Suppressor macrophage treated with lipopolysaccharide for 1 hour (primary cell): Measurements from ENCODE around the gene WDR54.

Experiments
- DNase-seq, 3 donors: peaks; one replicate each; pipeline ENCODE4 v3.0.0-alpha.2; 2020 to 2022

WDR54 gene, protein sequence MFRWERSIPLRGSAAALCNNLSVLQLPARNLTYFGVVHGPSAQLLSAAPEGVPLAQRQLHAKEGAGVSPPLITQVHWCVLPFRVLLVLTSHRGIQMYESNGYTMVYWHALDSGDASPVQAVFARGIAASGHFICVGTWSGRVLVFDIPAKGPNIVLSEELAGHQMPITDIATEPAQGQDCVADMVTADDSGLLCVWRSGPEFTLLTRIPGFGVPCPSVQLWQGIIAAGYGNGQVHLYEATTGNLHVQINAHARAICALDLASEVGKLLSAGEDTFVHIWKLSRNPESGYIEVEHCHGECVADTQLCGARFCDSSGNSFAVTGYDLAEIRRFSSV

DNA sequence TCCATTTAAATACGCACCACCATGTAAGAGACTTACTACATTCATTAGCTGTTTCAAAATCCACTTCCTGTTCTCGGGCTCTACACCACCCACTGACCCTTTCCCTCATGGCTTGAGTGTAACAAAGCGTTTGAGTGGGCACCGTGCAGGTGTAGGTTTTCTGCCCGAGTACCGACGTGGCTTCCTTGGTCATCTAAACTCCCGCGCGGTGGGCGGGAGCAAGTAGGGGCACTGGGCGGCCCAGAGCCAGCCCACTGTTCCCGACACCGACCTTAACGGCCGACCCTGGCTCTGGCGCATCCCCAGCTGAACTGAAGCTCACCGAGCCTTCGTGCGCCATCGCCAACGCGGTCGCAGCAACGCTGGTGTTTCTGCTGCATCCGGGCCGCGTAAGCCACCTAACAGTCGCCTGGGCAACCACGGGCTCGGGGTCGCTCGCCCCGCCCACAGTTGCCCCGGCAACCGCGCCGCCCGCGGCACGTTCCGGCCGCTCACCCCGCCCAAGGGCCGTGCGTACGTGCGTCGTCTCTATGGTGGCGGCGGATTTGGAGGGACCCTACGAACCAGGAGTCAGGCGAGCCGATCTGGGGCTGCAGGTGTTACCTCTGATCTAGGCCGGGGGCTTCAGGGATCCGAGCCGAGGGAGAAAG is at the start of gene WDR54, which contains the start of gene C2orf81:
TSS of gene WDR54 (plus strand) at position 510 of the 650 bp plus-strand sequence. CDS start 424 bp downstream, outside the sequence.
TSS of gene C2orf81 (minus strand) at position 399 of the 650 bp plus-strand sequence. CDS start at position 340, 59 bp downstream.
- peak; percentile 69 to 76 (median 75) for DNase-seq

DNA sequence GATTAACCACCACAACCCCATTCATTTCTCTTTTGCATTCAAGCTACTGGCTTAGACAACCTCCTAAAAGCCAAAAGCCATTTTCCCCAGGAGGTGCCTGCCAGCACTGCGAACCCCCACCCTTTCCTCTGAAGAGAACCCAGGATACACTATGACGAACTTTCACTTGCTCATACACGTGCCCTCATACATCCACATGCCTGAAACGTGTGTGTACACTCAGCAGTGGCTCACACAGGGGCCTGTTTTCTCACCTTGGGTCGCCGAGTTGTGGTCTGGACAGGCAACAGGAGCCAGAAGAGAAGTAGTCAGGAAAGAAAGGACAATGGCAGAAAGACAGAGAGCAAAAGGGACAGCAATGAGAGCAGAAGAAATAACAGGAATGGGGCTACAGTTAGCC is 48.9 kb upstream of the WDR54 start:
- DNase-seq = no peak

DNA sequence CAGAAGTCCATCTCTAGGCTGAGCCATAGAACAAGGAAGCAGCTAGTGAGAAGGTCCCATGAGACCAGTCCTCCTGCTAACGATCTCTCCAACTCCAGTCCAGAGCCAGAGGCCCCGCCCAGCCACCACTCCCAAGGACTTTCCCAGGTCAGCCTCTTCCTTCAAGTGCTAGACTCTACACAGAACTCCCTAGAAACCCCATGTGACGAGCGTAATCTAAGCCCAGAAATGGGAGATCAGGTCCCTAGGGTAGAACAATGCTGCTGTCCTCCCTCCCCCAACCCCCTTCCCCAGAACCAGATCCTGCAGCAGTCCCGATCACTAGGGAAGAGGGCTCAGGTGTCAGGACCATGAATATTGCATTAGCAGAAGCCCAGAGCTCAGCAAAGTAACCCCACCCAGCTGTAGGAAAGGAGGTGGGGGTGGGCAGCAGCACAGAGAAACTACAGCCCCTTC is 48.3 kb upstream of the WDR54 start:
- DNase-seq = peak in 2 of 3 donors; percentile 6 to 13

DNA sequence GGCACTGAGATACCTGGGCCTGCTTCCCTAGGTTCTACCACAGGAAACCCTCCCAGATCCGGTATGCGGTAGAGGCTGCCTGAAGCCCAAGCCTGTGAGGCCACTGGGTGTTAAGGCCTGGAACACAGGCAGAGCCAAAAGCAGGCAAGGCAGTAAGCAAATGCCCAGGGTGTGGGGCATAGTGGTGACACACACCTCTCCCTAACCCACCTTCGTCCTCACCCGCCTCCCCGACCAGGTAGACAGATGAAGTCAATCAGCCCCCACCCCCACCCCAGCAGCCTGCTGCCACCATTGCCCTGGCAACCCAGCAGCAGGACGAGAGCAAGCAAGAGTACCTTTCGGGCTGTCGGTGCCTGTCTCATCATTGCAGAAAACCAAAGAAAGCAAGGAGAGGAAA is 47.5 kb upstream of the WDR54 start:
- no peak for DNase-seq

DNA sequence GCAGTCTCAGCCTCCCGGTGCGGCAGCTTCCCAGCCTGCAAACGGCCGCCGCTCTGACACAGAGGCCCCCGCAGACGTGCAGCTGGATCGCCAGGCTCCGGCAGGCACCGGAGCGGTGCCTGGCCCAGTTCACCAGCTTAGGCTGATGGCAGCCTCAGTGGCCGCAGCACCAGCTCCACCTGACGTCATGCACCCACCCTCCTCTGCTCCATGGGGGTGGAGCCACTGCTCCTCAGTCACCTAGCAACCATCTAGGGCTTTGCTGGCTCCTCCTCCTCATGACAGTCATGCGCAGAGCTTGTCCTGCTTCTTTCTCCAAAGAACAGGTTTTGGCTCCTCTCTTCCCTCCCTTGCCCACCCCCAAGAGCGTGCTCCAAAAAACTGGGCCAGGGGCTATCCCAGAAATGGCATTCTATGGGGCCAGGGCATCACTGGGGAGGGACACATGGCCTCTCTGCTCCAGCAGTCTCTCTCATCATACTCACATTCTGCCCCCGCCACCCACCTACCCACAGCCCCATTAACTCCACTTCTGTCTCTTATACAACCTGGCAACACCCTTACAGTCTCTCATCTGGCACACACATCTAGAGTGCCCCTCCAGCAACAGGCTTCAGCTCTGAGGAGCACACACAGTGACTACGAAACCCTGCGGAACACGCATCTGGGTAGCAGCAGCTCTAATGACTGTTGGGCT is 46.9 kb upstream of the WDR54 start:
- DNase-seq = no peak

DNA sequence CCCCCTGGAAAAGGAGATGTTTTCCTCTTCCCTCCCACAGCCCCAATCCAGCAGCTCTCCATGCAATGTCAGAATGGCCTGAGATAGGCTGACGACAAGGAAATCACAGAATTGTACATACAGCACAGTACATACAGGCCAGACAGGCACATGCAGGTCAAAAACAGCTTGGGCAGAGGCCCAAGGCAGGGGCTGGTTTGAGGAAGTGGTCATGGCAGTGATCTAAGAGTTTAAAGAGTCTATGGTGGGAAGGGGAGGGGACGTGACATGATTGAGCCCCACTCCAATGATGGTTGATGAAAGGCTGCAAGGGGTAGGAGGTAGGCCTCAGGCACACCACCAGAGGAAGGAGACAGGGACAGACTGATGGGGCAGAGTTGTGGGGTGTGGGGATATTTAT is 45.7 kb upstream of the WDR54 start:
- no peak for DNase-seq

DNA sequence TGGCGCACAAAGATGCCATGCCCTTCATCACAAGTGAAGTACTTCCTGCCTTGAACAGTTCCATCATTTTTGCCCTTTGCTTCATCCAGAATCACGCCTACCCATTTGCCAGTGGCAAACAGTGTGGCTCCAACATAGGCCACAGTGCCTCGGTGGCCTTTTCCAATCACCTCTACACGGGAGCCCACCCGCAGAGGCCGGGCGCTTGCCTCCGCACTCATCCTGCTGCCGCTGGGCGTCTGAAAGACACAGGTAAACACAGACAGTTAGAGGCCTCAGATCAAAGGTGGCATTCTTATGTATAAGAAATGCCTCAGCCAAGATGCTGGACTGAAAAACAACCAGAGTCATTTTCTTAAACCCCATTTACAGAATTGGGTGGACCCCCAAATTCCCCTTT is 43.5 kb upstream of the WDR54 start:
- no peak for DNase-seq

DNA sequence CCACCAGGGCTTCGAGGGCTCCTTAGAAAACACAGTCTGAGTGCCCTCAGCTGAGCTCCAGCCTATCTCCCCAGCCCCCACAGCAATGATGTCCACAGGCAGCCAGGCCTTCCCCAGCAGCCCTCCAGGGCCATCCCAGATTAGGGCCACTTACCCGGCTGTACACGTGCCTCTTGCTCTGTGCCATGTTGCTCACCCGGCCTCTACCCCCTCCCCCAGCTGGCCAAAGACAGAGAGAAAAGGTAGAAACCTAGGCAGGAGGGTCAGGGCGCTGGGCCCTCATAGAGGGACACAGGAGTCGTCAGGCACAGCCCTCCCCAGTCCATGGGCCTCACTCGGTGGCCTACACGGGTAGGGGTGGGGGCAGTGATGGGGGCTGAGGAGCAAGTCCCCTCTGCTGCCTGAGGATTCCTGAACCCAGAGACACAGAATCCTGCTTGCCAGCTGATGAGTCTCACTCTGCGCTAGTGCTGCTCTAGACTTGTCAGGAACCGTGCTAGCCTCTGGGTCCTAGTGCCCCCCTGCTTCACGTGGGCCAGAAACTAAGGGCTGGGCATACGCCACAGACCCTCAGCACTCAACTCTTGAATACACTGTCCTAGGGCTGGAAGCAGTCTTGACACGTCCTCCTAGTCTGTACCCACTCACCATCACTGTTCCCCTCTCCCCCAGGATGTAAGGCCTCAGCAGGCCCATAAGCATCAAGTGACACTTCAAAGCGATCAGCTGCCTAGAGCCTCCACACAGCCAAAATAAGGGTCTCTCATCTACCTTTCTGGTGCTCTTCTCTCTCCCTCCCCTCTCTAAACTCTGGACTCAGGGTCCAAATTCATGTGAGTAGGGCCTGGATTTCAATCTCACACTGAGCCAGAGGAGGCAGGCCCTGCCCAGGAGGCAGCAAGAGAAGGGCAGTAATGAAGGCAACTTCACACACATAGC is 41.4 kb upstream of the WDR54 start, which contains the start of gene DCTN1:
TSS of gene DCTN1 (minus strand) at position 461 of the 939 bp plus-strand sequence. CDS start at position 187, 274 bp downstream.
- DNase-seq = peak in 2 of 3 donors; percentile 8 to 25

DNA sequence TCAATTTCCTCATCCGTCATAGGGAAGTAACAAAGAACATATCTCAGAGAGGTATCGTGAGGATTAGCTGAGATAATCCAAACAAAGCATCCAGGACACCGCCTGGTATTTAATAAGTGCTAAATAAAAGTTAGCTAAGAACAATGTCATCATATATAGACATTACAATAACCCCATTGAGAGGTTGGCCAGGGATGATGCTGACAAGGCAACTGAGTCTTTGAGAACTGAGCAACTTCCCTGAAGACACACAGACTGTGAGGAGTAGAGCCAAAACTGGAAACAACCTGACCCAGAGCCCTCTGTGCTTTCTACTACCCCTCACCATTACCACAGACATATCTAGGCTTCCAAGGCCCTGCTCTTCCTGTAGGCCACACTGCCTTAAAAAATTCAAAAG is 39.8 kb upstream of the WDR54 start:
- no peak for DNase-seq

DNA sequence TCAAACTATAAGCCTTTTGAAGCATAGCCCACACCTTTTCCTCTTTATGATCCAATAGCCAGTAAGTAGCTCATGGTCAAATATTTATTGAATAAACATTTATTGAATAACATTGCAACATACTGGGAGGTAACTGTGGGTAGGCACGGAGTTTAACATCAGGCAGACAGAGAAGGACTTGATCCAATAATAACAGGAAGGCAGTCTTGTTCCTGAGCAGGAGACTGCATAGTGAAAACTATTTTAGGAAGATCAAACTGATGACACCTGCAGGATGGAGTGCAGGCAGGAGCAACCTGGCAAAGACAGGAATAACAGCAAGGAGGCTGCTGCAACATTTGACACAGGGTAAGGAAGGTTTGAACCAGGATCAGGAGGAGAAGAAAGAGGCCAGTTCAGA is 38.3 kb upstream of the WDR54 start:
- DNase-seq = no peak

DNA sequence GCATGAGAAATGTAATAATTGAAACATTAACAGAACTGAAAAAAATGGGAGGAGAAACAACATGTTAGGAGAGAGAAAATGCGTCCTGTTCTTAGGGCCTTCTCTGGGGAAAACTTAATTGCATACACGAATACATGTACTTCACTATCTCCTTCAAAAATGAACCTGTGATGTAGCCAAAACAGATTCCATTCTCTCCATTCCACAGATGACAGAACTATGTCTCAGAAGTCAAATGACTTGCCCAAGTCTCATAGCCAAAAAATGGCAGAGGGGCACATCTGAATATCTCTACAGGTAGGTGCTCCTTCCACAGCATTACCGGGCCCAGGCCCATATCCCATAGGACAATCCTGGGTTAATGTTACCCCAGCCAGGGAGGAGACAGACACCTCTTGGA is 37.5 kb upstream of the WDR54 start:
- no peak for DNase-seq

DNA sequence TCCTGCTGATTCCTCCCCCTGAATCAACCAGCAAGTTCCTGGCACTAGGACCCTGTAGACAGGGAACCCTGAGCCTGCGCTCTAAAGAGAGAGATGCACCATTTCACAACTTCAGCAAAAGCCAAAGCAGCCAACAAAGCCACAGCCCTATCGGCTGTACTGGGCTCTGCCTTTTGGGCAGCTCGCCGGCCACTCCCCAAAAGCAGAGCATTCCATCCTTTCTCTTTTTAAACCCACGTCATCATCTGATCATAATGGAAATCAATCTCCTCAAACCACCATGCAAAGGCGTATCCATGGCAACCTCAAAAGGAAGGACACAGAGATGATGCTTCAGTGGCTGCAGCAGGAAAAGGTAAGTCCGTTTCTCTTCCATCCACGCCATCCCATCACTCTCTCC is 36.1 kb upstream of the WDR54 start:
- DNase-seq = no peak

DNA sequence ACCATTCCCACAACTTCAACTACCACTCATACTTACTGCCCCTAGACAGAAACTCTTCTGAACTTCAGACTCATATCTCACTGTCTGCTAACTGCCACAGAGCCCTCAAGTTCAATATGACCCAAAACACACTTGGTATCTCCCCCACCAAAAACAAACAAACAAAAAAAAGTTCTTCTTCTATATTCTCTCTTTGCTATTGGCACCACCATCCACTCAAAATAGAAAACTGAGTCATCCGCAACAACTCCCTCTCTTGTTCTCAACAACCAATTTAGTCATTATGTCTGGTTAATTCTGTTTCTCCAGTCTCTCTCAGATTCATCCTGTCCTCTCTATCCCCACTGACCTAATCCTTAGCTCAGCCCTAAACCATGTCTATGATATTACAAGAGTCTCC is 34.2 kb upstream of the WDR54 start:
- DNase-seq = peak in 1 of 3 donors; percentile 8

DNA sequence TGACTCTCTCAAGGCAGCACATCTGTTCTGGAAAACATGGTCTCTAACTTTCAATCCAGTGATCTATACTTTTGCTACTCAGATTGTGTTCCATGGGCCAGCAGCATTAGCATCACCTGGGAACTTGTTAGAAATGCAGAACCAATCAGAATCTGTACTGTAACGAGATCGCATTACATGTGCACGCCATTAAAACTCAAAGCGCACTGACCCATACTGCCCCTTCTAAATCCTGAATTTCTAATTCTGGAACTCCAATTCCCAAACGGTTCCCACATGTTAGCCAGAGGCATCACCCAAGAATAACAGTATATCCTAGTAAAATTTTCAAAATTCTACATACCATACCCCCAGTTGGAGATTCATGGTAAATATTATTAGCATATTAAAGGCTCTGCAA is 30.9 kb upstream of the WDR54 start:
- DNase-seq = no peak

DNA sequence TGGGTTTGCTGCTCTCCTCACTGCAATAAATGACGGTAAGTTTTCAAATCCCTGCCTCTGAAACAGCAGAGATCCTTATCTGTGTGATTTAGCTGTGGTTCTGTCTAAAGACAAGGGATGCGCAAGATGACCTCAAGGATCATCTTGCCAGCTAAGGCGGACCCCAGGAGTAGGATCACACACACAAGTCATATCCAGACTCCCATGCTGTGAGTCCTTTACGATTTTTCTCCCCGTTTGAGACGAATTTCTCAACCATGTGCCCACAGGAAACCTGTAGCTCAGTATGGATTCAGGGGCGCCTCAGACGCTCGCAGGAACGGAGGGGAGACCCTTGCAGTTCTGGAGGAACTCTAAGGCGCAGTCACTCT is 30.3 kb upstream of the WDR54 start:
- peak in 2 of 3 donors; percentile 20 to 29 for DNase-seq

DNA sequence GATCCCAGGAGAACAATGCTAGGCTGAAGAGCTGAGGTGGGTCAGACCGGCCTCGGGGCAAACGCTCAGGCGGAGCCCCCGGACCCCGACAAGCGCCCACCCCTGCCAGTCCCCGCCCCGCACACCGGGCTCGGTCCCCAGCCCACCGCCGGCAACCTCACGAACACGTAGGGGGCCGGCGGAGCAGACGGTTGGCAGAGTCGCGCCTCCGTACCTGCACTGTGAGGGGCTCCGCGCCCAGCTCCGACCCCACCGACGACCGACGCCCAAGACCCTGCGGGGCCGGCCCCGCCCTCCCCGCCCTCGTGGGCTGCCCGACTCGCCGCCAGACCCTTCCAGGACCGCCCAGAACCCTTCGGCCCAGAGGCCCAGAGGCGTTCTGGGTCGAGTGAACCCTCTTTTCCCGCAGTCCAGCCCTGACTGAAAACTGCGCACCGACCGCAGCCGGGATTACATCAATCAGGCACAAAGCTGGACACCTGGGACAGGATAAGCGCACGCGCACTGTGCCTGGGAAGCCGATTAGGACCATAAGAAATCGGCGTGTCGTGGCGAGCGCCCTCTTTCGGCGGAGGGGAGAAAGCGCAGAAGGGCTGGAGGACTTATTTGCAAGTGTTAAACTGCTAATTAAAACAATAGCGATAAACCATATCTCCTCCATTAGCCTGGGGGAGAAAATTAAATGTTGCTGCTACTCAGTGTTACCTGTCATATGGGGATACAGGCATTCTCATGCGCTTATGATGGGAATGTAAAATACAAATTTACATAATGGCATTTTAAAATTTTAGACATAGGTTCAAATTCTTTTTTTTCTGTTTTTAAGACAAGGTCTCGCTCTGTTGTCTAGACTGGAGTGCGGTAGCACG is 29.7 kb upstream of the WDR54 start:
- DNase-seq = peak; percentile 95 to 98 (median 96)

DNA sequence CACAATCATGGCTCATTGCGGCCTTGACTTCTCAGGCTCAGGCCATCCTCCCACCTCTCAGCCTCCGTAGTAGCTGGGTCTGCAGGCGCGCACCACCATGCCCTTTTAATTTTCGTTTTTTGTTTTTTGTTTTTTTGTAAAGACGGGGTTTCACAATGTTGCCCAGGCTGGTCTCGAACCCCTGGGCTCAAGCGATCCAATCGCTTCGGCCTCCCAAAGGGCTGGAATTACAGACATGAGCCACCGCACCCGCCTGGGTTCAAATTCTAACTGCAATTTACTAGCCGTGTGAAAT is 29.1 kb upstream of the WDR54 start:
- no peak for DNase-seq

DNA sequence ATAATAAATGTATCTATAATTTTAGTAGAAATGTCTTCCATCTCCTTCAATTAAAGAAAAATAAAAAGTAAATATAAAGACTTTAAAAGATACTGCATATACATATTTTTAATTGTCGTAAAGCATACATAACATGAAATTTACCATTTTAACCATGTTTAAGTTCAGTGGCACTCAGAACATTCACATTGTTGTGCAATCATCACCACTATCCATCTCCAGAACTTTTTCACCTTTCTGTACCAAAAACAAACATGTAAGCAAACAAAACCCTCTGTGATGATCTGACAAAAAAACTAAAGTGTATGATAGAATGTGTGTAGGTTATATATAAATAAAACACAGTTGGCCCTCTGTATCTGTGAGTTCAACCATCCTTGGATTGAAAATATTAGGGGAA is 28.0 kb upstream of the WDR54 start:
- no peak for DNase-seq

DNA sequence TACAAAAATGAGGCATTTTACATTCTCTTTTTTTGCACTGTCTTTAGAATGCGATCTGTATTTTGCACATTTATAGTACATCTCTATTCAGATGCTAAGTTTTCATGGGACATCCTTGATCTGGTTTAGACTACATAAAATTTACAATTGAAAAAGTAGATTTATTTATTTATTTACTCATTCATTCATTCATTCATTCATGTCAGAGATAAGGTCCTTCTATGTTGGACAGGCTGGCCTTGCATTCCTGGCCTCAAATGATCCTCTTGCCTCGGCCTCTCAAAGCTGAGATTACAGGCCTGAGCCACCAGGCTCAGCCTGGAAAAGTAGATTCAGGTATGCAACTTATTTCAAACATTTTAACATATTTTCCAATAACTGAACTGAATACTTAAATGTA is 25.4 kb upstream of the WDR54 start:
- no peak for DNase-seq

DNA sequence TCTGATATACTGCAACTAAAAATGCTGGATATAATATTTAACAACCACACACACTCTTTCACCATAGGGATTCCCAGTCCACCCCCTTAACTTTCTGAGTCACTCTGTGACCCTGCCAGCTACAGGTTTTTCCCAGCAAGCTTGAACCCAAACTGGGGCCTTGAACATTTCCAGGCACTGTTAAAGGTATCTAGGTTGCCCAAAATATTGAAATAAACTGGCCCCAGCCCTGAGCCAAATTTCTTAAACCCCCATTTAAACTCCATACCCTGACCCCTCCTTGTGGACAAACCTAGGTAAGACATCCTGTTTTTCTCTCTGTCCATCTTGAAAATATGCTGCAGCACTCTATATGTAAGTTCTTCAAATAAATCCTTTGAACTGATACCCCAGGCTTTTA is 21.7 kb upstream of the WDR54 start:
- peak; percentile 49 to 56 (median 53) for DNase-seq

DNA sequence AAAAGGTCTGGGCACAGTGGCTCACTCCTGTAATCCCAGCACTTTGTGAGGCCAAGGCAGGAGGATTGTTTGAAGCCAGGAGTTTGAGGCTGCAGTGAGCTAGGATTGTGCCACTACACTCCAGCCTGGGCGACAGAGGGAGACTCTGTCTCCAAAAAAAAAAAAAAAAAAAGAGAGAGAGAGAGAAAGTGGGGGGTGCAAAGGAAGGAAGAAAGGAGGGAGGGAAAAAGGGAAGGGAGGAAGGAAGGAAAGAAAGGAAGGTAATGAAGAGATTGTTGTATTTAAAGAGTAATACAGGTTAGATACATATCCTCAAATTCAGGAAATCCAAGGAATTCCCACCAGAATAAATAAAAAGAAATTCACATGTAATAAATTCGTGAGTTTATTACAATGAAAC is 19.6 kb upstream of the WDR54 start:
- DNase-seq = no peak

DNA sequence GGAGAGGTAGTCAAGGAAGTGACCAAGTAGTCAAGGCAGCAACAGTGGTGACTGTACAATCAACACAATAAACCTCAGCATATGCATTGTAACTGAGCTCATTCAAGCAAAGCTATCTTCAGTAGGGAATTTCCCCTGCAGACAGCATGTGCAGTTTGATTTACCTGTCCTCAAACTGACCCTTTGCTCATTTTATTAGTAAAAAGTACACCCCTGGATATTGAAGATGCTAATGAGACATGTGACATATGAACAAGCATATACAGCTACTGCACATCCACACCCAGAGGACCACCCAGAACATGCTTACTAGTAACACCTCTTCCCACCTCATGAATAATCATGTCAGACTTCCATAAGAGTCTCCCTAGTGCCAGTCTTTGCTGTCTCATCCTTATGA is 15.5 kb upstream of the WDR54 start:
- DNase-seq = no peak
